B cell (primary cell): ENCODE measurements around the gene CERK. TPM values are rescaled to one million over a fixed set of nuclear protein-coding genes. Genes with fewer than 3 reads are reported as not detected.

Experiments used
- ATAC-seq: fragments of 200-7000 bp; cut with Tn5 transposase; one replicate; pipeline ENCODE4 v1.10.0; 2021; ENCODE audit warnings: low read depth, mild to moderate bottlenecking, moderate number of reproducible peaks, moderate library complexity
- CTCF ChIA-PET: fragments of 350-600 bp; sonication (Branson Sonifier 250); formaldehyde crosslinking; loops from one replicate; lab custom pipeline; 2021; ENCODE audit warnings: antibody characterized with exemption, inconsistent platforms; lab: Charles Lee
- POLR2A ChIA-PET: fragments of 350-600 bp; sonication (Branson Sonifier 250); formaldehyde crosslinking; loops from one replicate; lab custom pipeline; 2021; ENCODE audit warnings: antibody characterized with exemption; lab: Charles Lee
- DNase-seq: peaks from one replicate; pipeline ENCODE4 v3.0.0; 2013
- H2AFZ ChIP-seq: 2 replicates; pipeline ENCODE4 v1.6.1; 2012; ENCODE audit warnings: mild to moderate bottlenecking, low read depth, low read length; ENCODE audit not compliant: insufficient read depth, poor library complexity, severe bottlenecking
- H3K27ac ChIP-seq, 2 donors: 1 replicate in 1 of 2; 2 replicates in 1 of 2; pipeline ENCODE4 v1.5.1; 2012 to 2013; ENCODE audit warnings: low read length in 2 of 2, mild to moderate bottlenecking in 2 of 2, moderate library complexity in 1 of 2
- H3K27me3 ChIP-seq, 4 experiments: fragments of 200-600 bp in 1 of 4; sonication (generic) in 1 of 4; replicated peaks in 1 of 4; 1 replicate in 2 of 4; 2 replicates in 2 of 4; pipeline versions ENCODE4 v1.6.1 to v1.7.0; 2013 to 2016; ENCODE audit warnings: low read length in 3 of 4, mild to moderate bottlenecking in 2 of 4, mixed read lengths in 1 of 4, moderate library complexity in 1 of 4; ENCODE audit not compliant: insufficient read depth in 4 of 4, control insufficient read depth in 3 of 4; ENCODE audit errors: control extremely low read depth in 1 of 4
- H3K36me3 ChIP-seq, 2 experiments: replicated peaks in 1 of 2; 1 replicate in 1 of 2; 2 replicates in 1 of 2; pipeline versions ENCODE4 v1.6.1 to v1.7.1; 2013; ENCODE audit warnings: low read length in 1 of 2; ENCODE audit not compliant: insufficient read depth in 2 of 2, control insufficient read depth in 1 of 2; ENCODE audit errors: control extremely low read depth in 1 of 2, extremely low read depth in 1 of 2
- H3K4me1 ChIP-seq, 2 donors: fragments of 200-600 bp in 1 of 2; sonication (generic) in 1 of 2; 1 replicate in 1 of 2; 2 replicates in 1 of 2; pipeline versions ENCODE4 v1.5.1 to v1.6.1; 2013 to 2017; ENCODE audit warnings: low read length in 2 of 2; ENCODE audit not compliant: control insufficient read depth in 2 of 2, insufficient read depth in 2 of 2
- H3K4me2 ChIP-seq: replicated peaks from 2 replicates; pipeline ENCODE3; 2012; ENCODE audit warnings: mild to moderate bottlenecking, low read depth, low read length; ENCODE audit not compliant: poor library complexity, severe bottlenecking
- H3K4me3 ChIP-seq, 5 experiments: fragments of 200-600 bp in 1 of 5; sonication (generic) in 1 of 5; 1 replicate in 3 of 5; 2 replicates in 2 of 5; pipeline versions ENCODE4 v1.5.1 to v1.7.0; 2011 to 2016; ENCODE audit warnings: low read length in 4 of 5, mild to moderate bottlenecking in 4 of 5, low read depth in 2 of 5, control low read depth in 1 of 5, moderate library complexity in 1 of 5; ENCODE audit not compliant: insufficient read depth in 1 of 5; ENCODE audit errors: control extremely low read depth in 1 of 5, extremely low read depth in 1 of 5
- H3K79me2 ChIP-seq: fragments of 200-600 bp; sonication (generic); one replicate; pipeline ENCODE4 v1.6.0; 2016; ENCODE audit warnings: low read length; ENCODE audit not compliant: control insufficient read depth, insufficient read depth
- H3K9ac ChIP-seq: fragments of 200-600 bp; sonication (generic); 2 replicates; pipeline ENCODE4 v1.6.1; 2017; ENCODE audit warnings: mild to moderate bottlenecking, low read length, moderate library complexity
- H3K9me3 ChIP-seq, 3 donors: one replicate each; pipeline versions ENCODE4 v1.6.1 to v1.7.1; 2013; ENCODE audit warnings: low read length in 2 of 3; ENCODE audit not compliant: control insufficient read depth in 2 of 3, insufficient read depth in 1 of 3; ENCODE audit errors: control extremely low read depth in 1 of 3
- H4K20me1 ChIP-seq: 2 replicates; pipeline ENCODE4 v1.6.0; 2012; ENCODE audit warnings: mild to moderate bottlenecking, low read length; ENCODE audit not compliant: insufficient read depth, control insufficient read depth, poor library complexity, severe bottlenecking
- H3K27ac Mint-ChIP-seq: one replicate; pipeline ENCODE4 v1.8.0; 2021; ENCODE audit warnings: mixed read lengths
- H3K27me3 Mint-ChIP-seq: one replicate; pipeline ENCODE4 v1.8.0; 2021; ENCODE audit warnings: mixed read lengths
- H3K4me1 Mint-ChIP-seq: one replicate; pipeline ENCODE4 v1.8.0; 2021; ENCODE audit warnings: mixed read lengths
- H3K4me3 Mint-ChIP-seq: one replicate; pipeline ENCODE4 v1.8.0; 2021; ENCODE audit warnings: mixed read lengths
- H3K9me3 Mint-ChIP-seq: one replicate; pipeline ENCODE4 v1.8.0; 2022; ENCODE audit warnings: mixed read lengths; ENCODE audit not compliant: insufficient read depth
- EZH2 ChIP-seq: IDR thresholded peaks from 2 replicates; pipeline ENCODE4 v1.6.1; 2012; ENCODE audit warnings: borderline replicate concordance, low read depth, mild to moderate bottlenecking, moderate library complexity, low read length; ENCODE audit not compliant: insufficient read depth, poor library complexity, severe bottlenecking
- WGBS: methylation state at CpG from one replicate; pipeline ENCODE4 v1.1.5; 2013; ENCODE audit warnings: missing lambda C conversion rate; ENCODE audit not compliant: insufficient coverage; 5-methylcytosine and 5-hydroxymethylcytosine counted together
- intact Hi-C: fragments of 100-400 bp; cut with micrococcal nuclease; formaldehyde crosslinking; loops from one replicate; pipeline ENCODE4 v1.10.0; 2022
- polyA plus RNA-seq: library from polyadenylated mRNA; depleted of rRNA; stranded (reverse); fragments of >200 nt; gene quantifications from 2 replicates; pipeline ENCODE4 v1.2.3, GENCODE V29; 2012
- total RNA-seq, 2 donors: library from RNA; stranded (reverse); fragments of 120-200 nt in 1 of 2; gene quantifications; 1 replicate in 1 of 2; 2 replicates in 1 of 2; pipeline versions ENCODE4 v1.2.3 to v1.2.4, GENCODE V29; 2013 to 2022
- TF ChIP-seq, protein P1 (sequence below): fragments of 200-600 bp; IDR thresholded peaks from one replicate; pipeline ENCODE4 v1.8.0; 2022; ENCODE audit warnings: antibody characterized with exemption, mild to moderate bottlenecking

The CERK gene
- total and polyA plus RNA-seq, 2 donors (not counting 1 experiment from before 2014, with no cell fraction given): 23.2 to 48.3 TPM

DNA sequence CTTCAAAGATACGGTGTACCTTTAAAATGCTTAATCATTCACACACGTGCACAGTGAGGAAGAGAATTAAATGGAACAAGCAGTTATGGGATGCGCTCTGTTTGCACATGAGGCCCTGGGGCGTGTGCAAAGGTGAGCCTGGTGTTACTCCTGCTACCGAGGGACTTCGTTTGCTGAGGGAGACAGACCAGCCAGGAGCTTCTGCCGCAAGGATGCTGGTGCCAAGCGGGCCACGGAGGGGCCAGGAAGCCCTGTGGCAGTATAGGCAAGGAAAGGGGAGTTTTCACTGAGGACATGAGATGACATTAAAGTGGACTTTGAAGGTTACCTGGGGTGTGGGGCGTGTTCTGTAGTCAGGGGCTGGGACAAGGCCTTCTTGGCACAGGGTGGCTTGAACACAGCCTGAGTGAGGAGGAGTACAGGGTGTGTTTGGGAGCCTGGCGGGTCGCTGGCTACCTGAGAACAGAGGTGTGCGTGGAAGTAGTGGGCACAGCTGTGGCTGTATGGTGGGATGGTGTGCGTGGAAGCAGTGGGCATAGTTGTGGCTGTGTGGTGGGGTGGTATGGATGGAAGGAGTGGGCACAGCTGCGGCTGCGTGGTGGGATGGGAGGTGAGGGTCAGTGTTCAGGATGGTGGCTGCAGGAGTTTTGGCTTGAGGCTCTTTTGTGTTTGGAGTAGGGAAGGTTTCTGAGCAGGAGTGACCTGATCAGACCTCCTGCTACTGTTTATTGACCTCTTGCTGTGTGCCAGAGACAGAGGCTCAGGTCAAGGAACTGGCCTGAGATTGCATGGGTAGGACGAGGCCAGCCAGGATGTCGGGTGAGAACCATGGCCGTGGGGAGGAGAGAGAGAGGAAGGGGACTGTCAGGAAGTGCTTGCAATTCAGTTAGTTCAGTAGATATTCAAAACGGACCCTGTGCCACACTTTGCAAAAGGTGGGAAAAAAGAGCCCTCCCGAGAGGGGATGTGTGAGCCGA, 38.1 kb upstream of the CERK start:
- no peaks in the 10 kb centered on the region for H3K9me3 ChIP-seq
- H3K4me2 ChIP-seq: peak overlapping the region; percentile 78
- H3K4me3 ChIP-seq: peak overlapping the region in 2 of 5 experiments; percentile 5 to 49
- Mint-ChIP-seq H3K4me1 (peaks cover 90% of the 10 kb centered on the region), H3K27me3 (no peaks in the 10 kb centered on the region), H3K9me3 (no peaks in the 10 kb centered on the region), H3K4me3 (peak overlapping the region; percentile 79), H3K27ac (peak overlapping the region; percentile 93)
- H3K27me3 ChIP-seq: no peaks in the 10 kb centered on the region
- H3K27ac ChIP-seq: peak overlapping the region; percentile 87 to 91
- intact Hi-C loops: no loop called here
- DNase-seq (no peak), ATAC-seq (no peak)
- CTCF ChIA-PET: interaction anchor here (0.6 to 6.1 kb wide), 7 partner anchors 12 to 37 kb away, joined by 3 to 61 read pairs (median 6); partner anchors contain the start of genes CERK and TBC1D22A
- H3K79me2 ChIP-seq: peaks cover 86% of the 10 kb centered on the region
- H3K36me3 ChIP-seq: peaks cover 1 to 20% of the 10 kb centered on the region in 2 experiments
- H2AFZ ChIP-seq: no peak overlapping the region
- WGBS: 70% methylated on average over 20 of the region's 22 CpGs
- POLR2A ChIA-PET: interaction anchor here (1.1 to 6.1 kb wide), 2 partner anchors 9 to 12 kb away, joined by 3 to 92 read pairs; partner anchors contain the start of gene TBC1D22A
- H3K4me1 ChIP-seq: peaks cover 90 to 91% of the 10 kb centered on the region in 2 donors
- peaks cover 64% of the 10 kb centered on the region for H4K20me1 ChIP-seq
- TF ChIP-seq, protein P1, sequence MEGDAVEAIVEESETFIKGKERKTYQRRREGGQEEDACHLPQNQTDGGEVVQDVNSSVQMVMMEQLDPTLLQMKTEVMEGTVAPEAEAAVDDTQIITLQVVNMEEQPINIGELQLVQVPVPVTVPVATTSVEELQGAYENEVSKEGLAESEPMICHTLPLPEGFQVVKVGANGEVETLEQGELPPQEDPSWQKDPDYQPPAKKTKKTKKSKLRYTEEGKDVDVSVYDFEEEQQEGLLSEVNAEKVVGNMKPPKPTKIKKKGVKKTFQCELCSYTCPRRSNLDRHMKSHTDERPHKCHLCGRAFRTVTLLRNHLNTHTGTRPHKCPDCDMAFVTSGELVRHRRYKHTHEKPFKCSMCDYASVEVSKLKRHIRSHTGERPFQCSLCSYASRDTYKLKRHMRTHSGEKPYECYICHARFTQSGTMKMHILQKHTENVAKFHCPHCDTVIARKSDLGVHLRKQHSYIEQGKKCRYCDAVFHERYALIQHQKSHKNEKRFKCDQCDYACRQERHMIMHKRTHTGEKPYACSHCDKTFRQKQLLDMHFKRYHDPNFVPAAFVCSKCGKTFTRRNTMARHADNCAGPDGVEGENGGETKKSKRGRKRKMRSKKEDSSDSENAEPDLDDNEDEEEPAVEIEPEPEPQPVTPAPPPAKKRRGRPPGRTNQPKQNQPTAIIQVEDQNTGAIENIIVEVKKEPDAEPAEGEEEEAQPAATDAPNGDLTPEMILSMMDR: no peak
- no peak for TF ChIP-seq EZH2
- peak overlapping the region; percentile 61 for H3K9ac ChIP-seq
